Measurements from ENCODE around the gene CEACAM3.

GRCh38 chr19:41847351-41848105 lies 51.1 kb downstream of the CEACAM3 start:
- TF ChIP-seq POLR2AphosphoS5 (IDR thresholded peaks at IDR 0.05; ENCODE audit: borderline replicate concordance, low read depth, low read length): no peak
- TF ChIP-seq EZH2 (IDR thresholded peaks at IDR 0.05): no peak
- no peak for TF ChIP-seq FOXP2 (optimal IDR thresholded peaks at IDR 0.05; ENCODE audit: control extremely low read depth, extremely low read length, insufficient read depth)

Measured in SK-N-MC (cell line).